SK-N-DZ (cell line): ENCODE data around the gene IMPDH2. TPM values are rescaled to one million over a fixed set of nuclear protein-coding genes. Genes with fewer than 3 reads are reported as not detected.

Source experiments
- DNase-seq: peaks from one replicate; pipeline ENCODE4 v3.0.0-alpha.2; 2015; ENCODE audit warnings: low spot score
- polyA plus RNA-seq, 2 experiments: library from polyadenylated mRNA; depleted of rRNA; stranded (reverse); fragments of >200 nt; gene quantifications; 2 replicates each; pipeline ENCODE4 v1.2.3, GENCODE V29; 2014

The IMPDH2 gene
- polyA plus RNA-seq (2014; cell fraction: cytosol; rRNA removed): 235 and 250 TPM in 2 replicates
- 243 and 248 TPM in 2 replicates for polyA plus RNA-seq (2014; cell fraction: nucleus; rRNA removed)

DNA sequence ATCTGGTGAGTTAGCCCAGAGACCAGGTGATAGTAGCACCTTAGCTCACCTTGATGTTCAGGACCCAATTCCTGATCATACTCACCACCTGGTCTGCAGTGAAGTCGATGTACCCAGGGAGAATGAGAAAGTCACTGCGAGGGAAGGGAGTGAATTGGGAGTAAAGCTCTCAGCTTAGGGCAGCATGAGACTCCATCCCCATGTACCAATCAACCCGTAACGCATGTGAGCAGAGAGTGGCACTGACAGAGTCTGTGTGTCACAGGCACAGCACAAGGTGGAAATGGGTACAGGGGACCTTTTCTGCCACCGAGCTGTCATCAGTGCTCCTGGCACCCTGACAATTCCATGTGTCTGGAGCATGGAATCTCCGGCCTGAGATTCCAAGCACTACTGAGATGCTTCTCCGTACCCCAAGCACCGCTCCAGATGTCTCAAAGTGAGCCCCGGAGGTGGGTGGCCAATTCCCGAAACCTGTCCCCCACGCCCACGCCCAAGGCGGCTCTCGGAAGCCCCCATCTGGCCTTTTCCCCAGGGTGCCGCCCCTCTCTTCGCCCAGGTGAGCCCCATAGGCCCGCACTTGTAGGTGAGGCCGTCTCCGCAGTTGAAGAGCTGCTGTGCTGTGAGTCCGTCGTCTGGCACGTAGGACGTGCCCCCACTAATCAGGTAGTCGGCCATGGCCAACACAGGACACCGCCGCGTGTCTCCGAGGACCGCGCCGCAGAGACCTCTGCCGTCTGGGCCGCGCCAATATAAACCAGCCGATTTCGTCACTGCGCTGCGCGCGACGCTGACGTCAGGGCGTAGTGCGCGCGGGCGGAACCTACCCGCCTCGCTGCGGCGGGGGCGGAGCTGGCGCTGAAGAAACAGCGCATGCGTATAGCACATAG lies at the start of gene IMPDH2:
TSS of gene IMPDH2 (minus strand) at position 726 of the 890 bp plus-strand sequence. CDS start at position 678, 48 bp downstream.
- DNase-seq: peak; percentile 88

DNA sequence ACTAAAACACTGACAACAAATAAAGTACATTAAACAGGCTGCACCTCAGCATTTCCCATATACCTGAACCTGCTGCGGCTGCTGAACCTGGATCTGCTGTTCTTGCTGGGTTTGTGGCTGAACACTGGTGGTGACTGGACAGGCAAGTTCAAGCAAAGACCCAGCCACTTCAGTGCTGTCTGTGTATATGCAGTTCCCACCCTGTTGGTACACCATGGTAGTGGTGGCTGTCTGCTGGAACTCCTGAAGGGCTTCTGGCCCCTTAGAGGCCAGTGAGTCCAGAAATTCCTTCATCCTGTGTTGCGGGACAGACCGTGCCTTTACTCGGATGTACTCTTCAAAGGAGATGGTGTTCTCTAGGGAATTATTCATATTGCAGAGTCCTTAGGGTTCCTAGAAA lies 47.4 kb upstream of the IMPDH2 start:
- DNase-seq: no peak

DNA sequence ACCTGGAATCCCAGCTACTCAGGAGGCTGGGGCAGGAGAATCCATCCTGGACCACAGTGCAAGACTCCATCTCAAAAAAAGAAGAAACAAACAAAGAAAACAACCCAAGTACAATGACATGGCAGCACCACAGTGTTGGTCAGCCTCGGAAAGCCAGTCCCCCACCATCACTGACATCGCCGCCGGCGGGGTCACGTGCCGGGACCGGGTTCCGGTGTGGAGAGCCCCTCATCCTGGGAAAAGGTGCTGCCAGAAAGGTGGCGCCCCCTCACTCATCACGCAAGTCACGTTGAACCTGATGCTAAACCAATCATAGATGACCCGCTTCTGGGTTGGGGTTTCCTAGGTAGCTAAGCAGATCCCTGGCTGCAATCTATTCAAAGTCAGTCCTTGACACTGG lies 46.9 kb upstream of the IMPDH2 start:
- DNase-seq: no peak

DNA sequence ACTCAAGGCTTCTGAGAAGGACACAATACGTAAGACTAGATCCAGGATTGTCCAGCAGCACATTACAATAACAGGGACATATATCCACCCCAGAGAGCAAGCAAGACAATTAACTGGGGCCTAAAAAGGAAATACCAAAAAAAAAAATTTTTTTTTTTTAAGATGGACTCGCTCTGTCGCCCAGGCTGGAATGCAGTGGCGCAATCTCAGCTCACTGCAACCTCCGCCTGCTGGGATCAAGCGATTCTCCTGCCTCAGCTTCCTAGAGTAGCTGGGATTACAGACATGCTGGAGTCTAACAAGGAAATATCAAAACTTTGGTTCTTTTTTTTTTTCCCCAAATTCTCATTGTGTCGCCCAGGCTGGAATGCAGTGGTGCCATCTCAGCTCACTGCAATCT lies 28.8 kb upstream of the IMPDH2 start:
- DNase-seq: no peak

DNA sequence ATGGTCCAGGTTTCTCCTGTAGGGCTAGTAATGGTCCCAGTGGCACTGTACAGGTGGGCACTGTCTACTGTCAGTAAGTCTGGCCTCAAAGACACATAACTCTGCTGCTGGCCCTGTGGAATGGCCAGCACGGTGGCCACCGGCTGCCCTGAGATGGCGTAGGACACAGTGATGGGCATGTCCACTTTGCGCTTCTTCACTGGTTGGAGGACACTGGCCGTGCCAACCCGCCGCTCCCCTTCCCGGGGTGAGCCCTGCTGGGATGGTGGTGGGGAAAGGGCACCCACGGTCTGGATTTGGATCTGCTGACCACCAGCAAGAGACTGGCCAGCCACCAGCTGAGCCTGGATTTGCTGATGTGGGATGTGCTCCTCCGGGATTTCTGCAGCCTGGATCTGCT lies 28.1 kb upstream of the IMPDH2 start:
- no peak for DNase-seq

DNA sequence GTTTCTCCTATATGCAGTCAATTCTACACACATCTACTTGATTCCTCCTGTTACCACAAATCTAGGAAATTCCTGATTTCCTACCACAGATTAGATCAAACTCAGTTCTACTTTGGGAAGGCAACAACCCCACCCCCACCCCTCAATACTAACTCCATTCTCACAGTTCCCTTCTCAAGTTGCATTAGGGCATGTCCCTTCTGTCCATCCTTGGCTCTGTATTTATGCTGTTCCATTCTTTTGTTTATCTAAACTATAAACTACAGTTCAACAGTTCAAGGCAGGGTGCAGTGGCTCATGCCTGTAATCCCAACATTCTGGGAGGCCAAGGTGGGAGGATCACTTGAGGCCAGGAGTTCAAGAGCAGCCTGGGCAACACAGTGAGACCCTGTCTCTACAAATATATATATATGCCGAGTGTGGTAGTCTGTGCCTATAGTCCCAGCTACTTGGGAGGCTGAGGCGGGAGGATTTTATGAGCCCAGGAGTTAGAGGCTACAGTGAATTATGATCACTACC lies 25.2 kb upstream of the IMPDH2 start:
- DNase-seq: no peak

DNA sequence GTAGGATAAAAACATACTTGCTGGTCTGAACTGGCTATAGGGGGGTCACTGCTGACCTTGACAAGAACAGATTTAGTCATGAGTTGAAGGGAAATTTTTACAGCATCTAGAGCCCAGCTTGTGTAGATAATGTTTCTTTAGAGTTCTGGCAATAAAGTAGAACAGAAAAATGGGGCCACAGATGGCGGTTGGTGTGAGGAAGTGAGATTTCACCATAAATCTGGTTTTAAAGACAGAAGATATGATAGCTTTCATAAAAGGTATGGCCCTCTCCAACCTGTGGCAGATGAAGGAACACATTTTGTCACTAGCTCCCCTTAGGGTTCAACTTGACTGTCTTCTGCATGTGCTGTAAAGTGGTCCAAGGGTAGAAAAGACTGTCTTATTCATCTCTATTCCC lies 24.3 kb upstream of the IMPDH2 start:
- no peak for DNase-seq

DNA sequence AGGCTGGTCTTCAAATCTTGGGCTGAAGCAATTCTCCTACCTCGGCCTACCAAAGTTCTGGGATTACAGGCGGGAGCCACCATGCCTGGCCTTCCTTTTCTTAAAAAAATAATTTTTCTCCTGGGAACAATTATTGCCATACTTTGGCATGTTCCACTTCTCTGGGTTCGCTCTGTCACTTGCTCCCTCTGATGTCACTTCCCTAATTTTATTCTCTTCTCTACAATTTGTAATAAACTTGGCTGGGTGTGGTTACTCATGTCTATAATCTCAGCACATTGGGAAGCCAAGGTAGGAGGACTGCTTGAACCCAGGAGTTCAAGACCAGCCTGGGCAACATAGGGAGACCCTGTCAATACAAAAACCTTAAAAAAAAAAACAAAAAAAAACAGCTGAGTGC lies 6.1 kb upstream of the IMPDH2 start:
- no peak for DNase-seq

DNA sequence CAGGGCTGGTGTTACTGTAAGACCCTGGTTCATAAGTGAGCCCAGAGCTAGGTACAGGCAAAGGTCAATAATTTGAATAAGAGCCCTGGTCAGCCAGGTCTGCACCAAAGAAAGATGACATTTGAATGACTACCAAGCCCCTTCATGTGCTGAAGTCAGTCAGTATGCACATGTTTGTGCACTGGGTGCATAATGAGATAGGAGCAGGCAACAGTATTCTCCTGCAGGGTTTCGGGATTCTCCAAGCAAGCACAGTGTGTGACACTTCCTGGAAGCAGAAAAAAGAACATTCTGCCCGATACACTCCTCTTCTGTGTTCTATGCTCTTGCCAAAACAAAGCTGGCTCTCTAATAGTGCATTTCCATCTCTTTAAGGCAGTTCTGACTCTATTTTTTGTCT lies 5.5 kb upstream of the IMPDH2 start:
- DNase-seq: no peak

DNA sequence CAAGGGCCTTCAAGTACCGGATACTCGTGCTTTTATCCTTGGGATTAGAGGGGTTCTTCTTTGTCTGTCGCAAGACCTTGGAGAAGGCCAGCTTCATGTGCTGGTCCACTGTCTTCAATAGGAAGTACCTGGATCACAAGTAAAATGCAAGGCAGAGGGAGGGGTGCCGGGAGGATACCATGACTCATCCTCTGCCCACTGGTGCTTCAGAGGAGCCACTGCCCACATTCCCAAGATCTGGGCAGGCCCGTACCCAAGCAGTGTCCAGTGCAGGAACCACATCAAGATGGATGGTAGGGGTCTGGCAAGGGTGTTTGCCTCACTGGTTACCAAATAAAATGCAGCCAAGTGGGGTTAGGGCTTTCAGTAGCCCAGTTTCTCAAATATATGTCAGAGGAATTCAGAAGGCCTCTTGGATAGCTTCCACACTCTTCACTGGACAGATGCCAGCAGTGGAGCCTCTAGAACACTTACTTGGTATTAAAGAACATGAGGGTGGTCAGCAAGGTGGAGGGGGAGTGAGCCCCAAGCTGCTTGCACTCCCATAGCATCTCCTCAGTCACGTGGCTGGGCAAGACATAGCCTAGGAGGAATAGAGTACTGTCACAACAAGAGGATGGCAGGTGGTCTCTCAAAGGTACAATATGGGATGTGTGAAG lies 3.6 kb upstream of the IMPDH2 start:
- DNase-seq: no peak

DNA sequence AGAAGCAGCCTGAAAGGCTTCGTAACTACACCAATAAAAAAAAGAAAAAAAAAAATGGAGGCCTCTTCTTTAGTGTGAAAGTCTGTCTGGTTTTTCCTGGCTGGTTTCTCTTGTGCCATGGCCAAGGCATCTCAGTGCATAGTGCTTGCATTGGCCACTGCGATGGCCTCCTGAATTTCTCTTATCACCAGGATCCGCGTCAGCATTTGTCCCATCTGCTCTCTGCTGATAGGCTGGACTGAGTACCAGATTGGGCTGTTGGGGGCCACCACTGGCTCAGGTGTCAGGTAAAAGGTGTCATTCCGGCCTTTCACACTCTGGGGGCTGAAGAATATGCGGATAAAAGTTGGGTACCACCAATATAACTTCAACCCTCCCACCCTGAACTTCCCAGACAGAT lies 1.1 kb upstream of the IMPDH2 start:
- no peak for DNase-seq

DNA sequence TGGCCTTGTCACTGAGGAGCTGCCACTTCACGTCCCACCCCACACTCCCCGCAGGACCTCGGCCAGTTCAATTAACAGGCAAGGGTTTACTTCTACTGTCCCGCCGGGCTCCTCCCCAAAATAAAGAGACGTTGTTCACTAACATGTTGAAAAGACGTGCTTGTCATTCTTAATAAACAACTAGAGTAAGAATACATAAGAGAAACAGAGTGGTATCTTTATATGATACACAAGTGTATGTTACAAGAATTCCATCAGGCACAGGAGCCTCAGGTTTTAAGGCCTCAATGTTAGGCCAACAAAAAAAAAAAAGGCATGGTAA lies 326 bp upstream of the IMPDH2 start:
- DNase-seq: no peak

DNA sequence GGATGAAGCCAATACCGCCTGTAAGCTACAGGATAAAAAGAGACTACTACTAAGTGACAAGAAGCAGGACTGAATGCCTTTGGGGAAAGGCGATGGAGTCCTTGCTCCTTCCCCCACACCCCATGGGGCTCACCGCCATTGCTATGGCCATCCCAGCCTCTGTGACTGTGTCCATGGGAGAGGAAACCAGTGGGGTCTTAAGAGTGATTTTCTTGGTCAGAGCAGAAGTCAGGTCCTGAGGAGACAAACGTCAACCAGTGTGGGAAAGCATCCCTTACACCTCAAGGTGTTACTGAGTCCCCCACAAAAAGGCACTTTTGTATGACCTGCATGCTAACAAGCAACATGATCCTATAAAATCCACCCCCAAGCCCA lies 913 bp downstream of the IMPDH2 start:
- DNase-seq: no peak

DNA sequence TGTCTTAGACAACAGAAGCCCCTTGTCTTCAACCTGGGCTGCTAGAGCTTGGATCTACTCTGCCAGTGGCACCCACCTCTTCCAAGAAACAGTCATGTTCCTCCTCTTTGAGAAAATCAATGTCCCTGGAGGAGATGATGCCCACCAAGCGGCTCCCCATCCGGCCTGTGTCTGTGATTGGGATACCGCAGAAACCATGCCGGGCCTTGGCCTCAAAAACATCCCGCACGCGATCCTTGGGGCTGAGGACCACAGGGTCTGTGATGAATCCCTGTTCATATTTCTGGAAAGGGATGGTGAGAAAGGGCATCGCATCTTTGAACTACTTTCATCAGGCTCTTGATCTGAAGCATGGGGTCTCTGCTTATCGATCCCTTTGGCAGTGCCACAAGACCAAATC lies 1.6 kb downstream of the IMPDH2 start:
- DNase-seq: no peak

DNA sequence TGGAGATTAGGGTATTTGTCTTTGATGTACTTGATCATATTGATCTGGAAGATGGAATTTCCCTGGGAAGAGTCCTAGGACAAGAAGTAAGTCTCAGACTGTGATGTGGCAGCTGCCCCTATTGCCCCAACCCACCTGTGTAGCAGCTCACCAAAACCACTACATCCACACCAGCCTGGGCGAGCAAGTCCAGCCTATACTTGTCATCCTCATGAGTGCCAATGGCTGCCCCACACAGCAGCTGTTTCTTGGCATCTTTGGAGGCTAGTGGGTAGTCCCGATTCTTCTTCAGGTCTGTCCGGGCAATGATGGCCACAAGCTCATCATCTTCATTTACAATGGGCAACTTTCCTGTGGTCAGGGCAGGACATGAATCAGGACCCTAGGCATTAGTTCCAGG lies 2.7 kb downstream of the IMPDH2 start:
- DNase-seq: no peak

DNA sequence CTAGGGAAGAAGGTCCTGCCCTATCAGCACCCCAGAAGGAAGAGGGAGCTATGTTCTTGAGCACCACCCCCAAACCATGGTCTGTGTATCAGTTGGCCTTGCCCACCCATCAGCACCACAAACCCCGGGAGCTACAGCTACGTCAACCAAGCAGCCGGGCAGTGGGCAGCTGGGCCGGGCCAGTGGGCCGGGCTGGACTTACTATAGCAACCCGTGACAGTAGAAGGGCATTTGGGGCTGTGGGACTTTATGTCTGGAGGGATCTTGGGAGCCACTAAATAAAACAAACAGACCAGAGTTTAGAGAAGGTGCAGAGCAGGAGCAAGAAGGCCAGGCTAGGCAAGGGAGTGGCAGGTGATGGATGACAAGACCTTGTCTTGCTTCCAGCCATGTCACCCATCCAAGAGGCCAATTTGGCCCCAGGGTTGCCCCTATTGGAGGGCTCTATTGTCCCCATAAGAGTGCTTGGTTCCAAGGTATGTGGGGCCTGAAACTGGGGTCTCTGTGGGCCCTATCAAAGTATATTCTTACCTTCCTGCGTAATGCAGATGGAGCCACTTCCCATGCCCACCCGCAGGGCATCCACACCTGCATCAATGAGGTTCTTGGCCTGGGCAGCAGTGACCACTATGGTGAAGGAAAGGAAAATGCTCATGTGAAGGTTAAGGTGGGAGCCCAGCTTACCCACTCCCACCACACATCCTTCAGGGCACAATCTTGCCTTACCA lies 3.2 kb downstream of the IMPDH2 start:
- DNase-seq: no peak

DNA sequence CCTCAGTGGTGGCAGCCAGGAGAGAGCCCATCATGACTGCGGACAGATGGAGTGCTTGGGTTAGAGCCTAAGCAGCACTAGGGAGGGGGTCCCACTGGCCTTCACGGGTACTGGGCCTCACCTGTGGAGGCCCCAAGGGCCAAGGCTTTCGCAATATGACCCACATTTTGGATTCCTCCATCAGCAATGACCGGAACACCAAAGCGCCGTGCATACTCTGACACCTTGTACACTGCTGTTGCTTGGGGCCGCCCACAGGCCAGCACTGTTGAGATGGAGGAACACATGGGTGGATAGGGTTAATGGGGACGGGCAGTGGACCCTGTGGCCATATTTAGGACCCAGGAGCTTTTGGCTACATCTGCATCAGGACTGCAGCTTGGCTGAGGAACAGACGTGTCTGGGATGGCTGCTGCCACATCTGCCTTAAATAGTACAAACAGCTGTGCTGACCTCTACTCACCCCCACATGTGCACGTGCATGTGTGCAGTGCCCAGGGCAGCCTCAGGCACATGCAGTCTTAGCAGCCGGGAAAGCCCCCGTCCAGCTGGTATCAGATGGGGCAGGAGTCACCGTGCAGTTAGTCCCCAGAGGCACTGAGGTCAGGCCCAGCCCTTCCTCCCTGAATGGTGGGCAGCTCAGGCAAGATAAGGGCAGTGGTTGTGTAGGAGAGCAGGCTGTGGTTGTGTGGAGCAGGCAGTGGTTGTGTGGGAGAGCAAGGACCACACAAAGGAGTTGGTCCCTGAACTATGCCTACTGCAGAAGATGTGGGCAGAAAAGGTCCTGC lies 4.0 kb downstream of the IMPDH2 start:
- DNase-seq: no peak

DNA sequence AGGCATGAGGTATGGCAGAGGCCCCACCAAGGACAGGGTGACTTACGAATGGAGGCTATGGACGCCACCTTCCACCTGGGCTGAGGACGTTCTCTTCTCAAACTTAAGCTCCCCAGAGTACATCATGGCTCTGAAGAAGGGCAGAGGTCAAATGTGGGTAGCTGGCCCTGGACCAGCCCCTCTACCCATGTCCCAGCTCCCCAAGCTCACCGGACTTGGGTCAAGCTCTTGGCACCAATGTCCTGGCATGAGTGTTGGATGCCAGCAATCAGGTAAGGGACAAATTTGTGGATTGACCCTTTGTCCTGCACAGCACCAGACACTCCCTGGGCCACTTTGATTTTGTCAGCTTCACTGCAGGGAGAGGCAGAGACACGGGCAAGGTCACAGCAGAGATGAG lies 4.7 kb downstream of the IMPDH2 start:
- DNase-seq: no peak

DNA sequence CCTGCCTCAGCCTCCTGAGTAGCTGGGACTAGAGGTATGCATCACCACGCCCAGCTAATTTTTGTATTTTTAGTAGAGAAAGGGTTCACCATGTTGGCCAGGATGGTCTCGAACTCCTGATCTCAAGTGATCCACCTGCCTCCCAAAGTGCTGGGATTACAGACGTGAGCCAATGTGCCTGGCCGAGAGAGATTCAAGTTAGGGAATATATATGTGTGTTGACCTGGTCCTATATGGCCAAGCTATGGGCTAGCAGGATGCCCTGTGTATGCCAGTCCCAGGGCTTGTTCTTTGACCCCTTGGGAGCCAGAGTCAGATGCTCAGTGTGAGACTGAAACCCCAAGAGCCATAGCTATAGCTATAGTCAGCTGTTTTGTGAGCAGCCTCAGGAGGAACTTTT lies 5.4 kb downstream of the IMPDH2 start:
- DNase-seq: no peak

DNA sequence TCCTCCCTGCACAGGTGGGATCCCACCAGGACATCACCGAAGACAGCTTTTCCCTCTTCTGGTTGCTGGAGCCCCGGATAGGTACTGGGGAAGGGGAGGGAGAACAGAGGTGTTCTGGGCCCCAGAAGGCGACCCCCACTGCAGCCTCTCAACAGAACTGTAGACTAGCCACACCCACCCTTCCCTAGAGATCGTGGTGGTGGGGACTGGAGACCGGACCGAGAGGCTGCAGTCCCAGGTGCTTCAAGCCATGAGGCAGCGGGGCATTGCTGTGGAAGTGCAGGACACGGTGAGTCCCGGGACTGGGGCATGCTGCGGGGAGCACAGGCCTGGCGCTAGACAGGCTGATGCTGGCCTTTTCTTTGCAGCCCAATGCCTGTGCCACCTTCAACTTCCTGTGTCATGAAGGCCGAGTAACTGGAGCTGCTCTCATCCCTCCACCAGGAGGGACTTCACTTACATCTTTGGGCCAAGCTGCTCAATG lies 6.5 kb downstream of the IMPDH2 start:
- DNase-seq: no peak
